ENCODE measurements around the gene SORBS2.
"Not testable (repeated sequence)": the region's sequence is repeated elsewhere in the genome, so short reads cannot be mapped to it uniquely, and the experiment has no call there.

The SORBS2 gene

DNA sequence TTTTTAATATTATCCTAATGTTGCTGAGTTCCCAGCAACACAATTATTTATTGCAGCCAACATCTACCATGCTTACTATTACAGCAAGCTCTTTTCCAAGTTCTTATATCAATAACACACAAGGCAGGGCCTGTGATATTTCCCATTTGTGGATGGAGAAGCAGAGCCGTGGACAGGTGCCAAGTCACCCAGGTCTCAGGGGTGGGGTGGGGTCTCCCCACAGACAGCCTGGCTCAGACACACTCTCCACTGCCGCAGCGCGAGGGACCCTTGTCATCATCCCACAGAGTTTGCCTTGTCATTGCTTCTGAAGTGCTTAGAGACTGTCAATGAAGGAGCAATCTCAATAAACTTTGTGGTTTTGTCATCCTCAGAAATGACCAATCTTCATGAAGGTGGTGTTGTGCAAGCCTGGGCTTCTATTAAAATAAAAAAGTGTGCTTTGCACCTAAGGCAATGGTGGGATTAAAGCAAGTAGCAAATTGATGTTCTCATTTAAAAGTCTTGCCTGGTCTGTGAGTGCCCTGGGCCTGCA is 76.1 kb downstream of the SORBS2 start:
- DNase-seq = no peak

DNA sequence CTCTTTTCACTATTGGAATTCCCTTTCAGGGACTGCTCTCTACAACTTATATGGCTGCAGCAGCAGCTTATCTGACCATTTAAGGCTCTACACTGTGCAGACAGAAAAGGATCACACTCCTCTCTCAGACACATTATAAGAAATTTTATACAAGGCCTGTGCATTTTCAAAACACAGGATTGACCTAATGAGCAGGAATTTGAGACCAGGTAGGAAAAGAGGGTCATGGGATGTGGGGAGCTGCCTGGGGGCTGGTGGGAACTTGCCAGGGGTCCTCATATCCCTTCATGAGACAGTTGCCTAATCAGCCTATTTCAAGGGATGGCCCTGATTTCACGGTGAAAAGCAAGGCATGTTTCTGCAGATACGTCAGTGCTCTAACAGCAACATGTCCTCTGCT is 77.1 kb downstream of the SORBS2 start:
- no peak for DNase-seq

DNA sequence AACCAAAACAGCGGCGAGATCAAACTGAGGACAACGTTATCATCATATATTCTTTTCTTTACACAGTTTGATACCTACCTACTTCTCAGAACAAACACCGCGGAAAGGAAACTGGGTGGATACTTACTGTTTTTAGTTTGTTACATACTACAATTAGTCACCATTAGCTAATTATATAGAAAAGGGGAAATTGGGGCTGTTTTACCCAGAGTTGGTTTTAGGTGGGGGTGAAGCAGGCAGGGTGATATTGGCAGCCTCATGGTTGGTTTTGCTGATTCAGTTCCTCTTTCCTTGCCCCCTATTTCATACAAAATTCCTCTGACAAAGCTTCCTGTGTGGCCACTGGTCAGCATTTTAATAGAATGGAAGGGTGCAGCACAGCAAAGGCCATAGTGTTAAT is 77.8 kb downstream of the SORBS2 start:
- DNase-seq = no peak

GRCh38 chr4:185730849-185731608 is 81.0 kb downstream of the SORBS2 start:
- no peak for DNase-seq

DNA sequence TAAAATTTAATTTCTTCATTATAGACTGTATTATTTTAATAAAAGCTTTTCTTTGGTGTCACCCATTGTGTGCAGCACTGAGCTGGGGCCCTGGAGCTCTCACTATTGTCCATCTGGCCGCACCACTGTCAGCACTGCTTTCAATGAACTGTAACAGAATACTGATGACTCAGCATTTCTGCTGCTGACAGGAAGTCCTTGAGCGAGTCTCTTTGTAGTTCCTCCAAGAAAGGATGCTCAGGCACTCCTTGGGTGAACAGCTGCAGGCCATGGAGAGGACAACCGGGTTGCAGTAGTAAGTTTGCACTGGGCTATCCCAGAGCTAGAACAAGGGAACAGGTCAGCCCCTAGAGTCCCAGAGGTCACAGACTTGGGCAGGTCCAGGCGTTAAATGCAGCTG is 81.6 kb downstream of the SORBS2 start:
- DNase-seq = no peak

GRCh38 chr4:185729391-185729804 is 82.6 kb downstream of the SORBS2 start:
- no peak for DNase-seq

DNA sequence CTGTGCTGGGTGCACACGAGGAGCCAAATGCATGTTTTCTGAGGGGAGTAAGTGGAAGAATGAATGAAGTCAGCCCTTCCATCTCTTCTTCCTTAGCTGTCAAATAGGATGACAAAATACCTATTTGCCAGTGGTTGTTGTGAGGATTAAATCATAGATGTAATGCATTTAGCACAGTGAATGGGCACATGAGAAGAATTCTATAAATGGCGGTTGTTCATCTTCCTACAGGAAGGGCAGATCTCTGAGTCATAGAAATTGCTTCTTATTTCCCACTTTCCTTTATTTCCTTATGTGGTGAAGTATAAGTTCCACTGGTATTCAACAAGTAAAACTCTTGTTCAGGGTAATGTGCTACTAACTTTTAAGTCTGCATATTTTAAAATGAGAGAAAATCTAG is 83.1 kb downstream of the SORBS2 start:
- no peak for DNase-seq

- DNase-seq = no peak
Observed at GRCh38 chr4:185726931-185727330, 85.1 kb downstream of the SORBS2 start.

DNA sequence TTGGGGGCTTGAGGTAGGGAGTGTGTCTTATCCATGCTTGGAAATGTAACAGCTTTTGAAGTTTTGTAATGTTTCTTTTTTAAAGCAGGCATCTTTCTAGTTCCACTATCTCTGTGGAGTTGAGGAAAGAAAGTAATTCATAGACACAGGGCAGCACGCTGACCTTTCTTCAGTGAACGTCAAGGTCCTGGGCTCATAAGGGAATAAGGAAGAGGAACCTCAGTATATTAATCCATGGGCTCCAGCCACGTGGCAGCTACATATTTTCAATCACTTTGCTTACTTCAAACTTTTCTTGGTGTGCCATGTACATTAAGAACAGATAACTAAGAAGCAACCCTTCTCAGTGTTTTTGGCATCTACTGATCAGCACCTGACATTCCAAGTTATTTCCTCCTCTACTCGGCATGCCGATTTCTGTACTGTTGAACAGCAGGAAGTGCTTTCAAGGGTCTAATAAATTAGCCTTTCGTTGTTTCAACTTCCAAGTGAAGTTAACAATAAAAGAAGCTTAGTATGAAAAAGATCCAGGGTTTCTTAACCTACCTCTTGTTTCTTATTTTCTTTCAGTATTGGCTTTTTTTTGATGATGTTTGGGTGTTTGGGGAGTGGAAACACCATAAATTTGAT is 88.2 kb downstream of the SORBS2 start:
- DNase-seq = no peak

DNA sequence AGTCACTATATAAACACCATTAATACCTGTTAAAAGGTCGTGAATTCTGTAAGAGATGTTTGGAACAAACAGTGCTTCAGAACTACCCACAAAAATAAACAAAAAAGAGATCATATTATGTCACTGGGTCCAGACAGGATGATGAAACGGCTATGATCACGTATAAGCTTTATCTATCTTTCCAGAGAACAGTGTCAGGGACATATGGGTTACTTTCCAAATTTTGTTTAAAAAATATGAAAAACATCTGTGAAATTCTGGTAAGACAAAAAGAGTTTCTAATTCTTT is 90.0 kb downstream of the SORBS2 start:
- no peak for DNase-seq

DNA sequence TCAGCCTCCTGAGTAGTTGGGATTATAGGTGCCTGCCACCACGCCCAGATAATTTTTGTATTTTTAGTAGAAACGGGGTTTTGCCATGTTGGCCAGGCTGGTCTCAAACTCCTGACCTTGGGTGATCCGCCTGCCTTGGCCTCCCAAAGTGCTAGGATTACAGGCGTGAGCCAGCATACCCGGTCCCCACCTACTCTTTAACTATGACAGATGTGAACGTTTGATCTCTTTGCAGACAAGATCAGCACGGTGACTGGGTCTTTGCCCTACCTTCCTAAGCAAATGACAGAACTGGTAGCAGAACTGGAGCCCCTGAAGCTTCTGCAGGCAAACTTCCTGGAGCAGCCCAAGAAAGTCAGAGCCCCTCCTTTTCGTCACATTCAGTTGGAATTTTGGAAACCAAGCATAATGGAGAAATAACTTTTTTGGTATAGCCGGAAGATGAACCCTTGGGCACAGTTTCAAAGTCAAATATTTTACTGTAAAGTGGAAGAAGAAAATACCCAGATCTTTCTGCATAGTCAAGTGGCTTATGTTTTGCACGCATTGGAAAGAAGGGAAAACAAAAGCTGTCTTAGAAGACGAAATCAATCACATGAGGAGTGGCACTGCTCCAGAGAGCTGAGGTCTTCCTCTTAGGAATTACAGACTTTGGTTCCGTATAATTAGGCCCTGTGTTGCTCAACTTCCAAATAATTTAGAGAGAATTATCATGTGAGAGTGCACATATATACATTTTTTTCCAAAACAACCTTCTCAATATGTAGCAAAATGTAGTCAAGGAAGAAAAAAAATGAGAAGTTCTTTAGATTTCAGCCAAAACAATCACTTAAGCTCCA is 90.6 kb downstream of the SORBS2 start:
- no peak for DNase-seq

GRCh38 chr4:185719500-185719858 is 92.5 kb downstream of the SORBS2 start:
- DNase-seq = no peak

DNA sequence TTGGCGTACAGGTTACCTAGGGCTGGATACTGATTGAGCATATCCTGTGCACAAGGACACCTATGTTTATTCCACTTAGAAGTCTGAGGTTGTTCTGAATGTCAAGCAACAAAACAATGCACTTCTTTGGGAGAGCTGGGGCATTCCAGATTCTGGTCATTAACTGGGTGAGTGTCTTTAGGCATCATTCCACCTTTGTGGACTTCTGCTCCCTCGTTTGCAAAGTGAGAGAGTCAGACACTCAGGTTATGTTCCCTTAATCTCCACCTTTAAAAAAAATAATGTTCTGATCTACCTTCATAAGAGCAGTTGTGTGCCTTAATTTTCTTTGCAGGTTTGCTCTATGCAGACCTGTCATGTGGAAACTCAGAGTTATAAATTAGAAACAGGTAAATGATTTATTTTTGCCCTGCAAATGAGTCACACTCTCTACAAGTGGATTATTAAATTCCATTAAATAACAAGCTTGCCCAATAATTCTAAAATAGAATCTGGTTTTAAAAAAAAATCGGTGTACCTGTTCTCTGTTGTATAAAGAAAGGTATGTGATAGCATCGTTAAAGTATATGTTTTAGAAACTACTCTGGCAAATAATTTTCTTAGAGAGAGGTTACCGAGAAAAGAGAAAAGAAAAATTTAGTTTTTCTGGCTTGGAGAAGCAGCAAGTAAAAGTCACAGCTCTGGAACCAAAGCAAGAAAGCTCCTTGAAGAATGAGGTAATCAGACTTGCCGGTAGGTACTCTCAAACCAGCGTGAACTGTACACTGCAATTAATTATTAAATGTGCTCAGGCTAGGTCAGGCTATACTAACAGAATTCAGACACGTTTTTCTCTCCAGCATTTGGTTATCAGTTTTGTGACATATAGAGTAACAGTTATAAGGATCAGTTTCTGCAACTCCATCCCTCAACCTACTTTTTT is 93.2 kb downstream of the SORBS2 start:
- no peak for DNase-seq

DNA sequence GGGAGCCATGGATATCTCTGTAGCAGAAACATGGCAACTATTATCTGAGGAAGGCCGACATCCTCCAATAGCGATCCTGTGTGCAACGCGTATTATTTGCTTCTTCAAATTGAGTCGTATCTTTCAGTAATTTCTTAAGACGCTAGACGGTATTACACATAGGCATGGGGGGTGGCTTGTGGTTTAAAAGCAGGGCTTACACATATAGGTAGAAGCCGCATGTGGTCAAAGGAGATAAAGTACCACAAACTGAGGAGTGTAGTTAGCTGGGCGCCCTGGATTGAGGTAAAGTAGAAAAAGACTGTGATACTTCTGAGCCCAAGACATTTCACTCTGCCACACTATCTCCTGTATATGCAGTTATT is 94.6 kb downstream of the SORBS2 start:
- DNase-seq = no peak

- DNase-seq = no peak
Observed at GRCh38 chr4:185716577-185717376, 95.2 kb downstream of the SORBS2 start.

DNA sequence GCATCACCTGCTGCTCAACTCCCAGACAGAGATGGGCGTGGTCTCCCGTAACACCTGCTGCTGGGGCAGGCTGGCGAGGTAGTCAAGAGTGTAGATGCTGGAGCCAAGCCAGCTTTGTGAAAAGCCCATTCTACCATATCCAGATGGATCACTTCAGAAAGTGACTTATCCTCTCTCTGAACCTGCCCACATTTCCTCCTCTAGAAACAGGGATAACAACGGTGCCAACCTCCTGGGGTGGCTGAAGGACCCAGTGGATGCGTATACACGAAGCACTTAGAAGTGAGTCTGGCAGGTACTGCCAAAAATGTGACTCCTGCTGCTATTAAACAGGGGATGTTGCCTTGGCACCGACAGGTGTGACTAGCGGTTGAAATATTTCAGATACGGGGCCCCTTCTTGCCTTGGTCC is 95.8 kb downstream of the SORBS2 start:
- DNase-seq = no peak

- DNase-seq = not testable (repeated sequence)
Observed at GRCh38 chr4:185714524-185714923, 97.5 kb downstream of the SORBS2 start.

GRCh38 chr4:185713731-185714130 is 98.3 kb downstream of the SORBS2 start:
- DNase-seq = no peak

- no peak for DNase-seq
Observed at GRCh38 chr4:185713272-185713671, 98.7 kb downstream of the SORBS2 start.

- DNase-seq = no peak
Observed at GRCh38 chr4:185712350-185713024, 99.5 kb downstream of the SORBS2 start.

- no peak for DNase-seq
Observed at GRCh38 chr4:185711726-185712125, 100.3 kb downstream of the SORBS2 start.
